ENCODE measurements around the gene NMRK1. TPM values are rescaled to one million over a fixed set of nuclear protein-coding genes. Genes with fewer than 3 reads are reported as not detected.

NMRK1 gene
- total RNA-seq, 1 donor from 2014 or later, result 8.8 TPM

DNA sequence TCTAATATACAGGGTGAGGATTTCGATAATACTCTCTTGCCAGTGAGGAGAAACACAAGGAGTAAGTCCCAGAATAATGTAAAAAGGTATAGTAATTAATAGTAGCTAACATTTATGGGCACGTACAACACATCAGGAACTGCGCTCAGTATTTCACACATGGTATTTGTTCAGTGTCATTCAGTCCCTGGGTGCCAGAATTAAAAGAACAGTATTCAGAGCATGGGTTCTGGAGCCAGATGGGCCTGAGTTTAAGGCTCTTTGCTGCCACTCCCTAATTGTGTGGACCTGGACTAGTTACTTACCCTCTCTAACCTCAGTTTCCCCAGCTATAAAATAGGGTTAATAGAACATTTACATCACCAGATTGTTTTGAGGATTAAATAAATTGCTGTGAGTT, 16.7 kb upstream of the NMRK1 start:
- Mint-ChIP-seq H3K9me3 (no peaks in the 10 kb centered on the region), H3K4me1 (peaks cover 35% of the 10 kb centered on the region), H3K27me3 (no peaks in the 10 kb centered on the region), H3K4me3 (no peak overlapping the region), H3K27ac (no peak overlapping the region), H3K36me3 (ENCODE audit: low read depth) (peaks cover 38% of the 10 kb centered on the region)
- intact Hi-C loops (cut with micrococcal nuclease), result no loop called here
- ChIA-PET CTCF (no interaction called here), POLR2A (no interaction called here)
- TF ChIP-seq, protein P1, sequence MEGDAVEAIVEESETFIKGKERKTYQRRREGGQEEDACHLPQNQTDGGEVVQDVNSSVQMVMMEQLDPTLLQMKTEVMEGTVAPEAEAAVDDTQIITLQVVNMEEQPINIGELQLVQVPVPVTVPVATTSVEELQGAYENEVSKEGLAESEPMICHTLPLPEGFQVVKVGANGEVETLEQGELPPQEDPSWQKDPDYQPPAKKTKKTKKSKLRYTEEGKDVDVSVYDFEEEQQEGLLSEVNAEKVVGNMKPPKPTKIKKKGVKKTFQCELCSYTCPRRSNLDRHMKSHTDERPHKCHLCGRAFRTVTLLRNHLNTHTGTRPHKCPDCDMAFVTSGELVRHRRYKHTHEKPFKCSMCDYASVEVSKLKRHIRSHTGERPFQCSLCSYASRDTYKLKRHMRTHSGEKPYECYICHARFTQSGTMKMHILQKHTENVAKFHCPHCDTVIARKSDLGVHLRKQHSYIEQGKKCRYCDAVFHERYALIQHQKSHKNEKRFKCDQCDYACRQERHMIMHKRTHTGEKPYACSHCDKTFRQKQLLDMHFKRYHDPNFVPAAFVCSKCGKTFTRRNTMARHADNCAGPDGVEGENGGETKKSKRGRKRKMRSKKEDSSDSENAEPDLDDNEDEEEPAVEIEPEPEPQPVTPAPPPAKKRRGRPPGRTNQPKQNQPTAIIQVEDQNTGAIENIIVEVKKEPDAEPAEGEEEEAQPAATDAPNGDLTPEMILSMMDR (IDR thresholded peaks at IDR 0.05), result no peak
- DNase-seq (no peak), ATAC-seq (ENCODE audit: low read depth) (no peak)

DNA sequence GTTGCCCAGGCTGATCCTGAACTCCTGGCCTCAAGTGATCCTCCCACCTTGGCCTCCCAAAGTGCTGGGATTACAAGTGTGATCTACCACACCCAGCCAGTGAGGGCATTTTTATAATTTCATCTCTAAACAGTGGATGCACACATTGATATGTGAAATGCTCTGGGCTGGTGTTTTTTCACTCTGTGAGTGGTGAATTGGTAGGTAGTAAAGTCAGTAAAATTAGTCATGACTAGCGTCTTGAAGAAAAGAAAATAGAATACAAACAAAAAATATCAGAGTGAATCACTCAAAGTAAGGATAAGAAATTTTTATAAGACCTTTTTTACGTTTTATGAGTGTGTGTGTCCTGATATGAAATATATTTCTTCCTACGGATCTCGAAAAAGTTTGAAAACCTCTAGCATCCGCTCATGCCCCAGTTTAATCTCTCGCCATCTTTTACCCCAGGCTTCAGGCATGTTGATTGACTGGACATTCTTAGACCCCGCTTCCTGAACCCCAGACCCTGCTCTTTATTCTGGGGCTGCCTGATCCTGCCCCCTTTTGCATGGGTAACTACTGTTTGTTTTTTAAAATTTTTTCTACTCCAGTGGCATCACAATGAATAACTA, 14.3 kb upstream of the NMRK1 start:
- H3K4me3 Mint-ChIP-seq, result no peak overlapping the region
- ATAC-seq (ENCODE audit: low read depth), result no peak
- TF ChIP-seq, protein P1 (IDR thresholded peaks at IDR 0.05), result no peak
- peaks cover 32% of the 10 kb centered on the region for H3K4me1 Mint-ChIP-seq
- intact Hi-C loops (cut with micrococcal nuclease), result no loop called here
- no peak for DNase-seq
- CTCF ChIA-PET, result no interaction called here
- H3K9me3 Mint-ChIP-seq, result no peaks in the 10 kb centered on the region
- H3K27ac Mint-ChIP-seq, result no peak overlapping the region
- H3K27me3 Mint-ChIP-seq, result no peaks in the 10 kb centered on the region
- POLR2A ChIA-PET, result no interaction called here
- H3K36me3 Mint-ChIP-seq (ENCODE audit: low read depth), result peaks cover 44% of the 10 kb centered on the region

DNA sequence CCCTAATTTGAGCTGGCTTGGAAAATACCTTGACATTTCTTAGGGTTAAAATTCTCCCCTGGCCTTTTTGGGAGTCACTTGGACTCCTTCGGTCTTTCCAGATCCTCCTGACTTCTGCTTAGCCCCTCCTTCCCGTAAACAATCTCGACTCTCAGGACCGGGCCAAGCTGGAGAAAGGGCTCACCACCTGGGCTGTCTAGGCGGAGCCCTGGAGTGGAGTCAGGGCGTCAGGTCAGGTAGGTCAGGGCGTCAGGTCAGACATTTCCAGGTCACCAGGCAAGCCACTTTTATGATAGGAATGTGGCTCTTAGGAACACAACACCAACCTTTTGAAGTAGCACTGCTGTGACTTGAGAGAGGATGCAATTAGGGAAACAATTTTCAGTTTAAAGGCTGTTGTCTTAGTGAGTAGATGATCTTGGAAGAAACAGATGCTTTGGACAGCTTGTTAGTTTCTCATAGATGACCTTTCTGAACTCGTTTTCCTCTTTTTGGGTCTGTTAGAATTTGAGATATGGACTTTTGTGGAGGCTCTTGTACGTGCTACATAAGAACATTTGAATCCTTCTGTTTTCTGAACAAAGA, 13.1 kb upstream of the NMRK1 start:
- Mint-ChIP-seq H3K27ac (peak overlapping the region; percentile 16), H3K4me3 (no peak overlapping the region), H3K27me3 (no peaks in the 10 kb centered on the region), H3K4me1 (peaks cover 41% of the 10 kb centered on the region), H3K9me3 (no peaks in the 10 kb centered on the region), H3K36me3 (ENCODE audit: low read depth) (peaks cover 49% of the 10 kb centered on the region)
- ChIA-PET CTCF (no interaction called here), POLR2A (no interaction called here)
- intact Hi-C loops (cut with micrococcal nuclease), result no loop called here
- ATAC-seq (ENCODE audit: low read depth) (no peak), DNase-seq (no peak)
- TF ChIP-seq, protein P1 (IDR thresholded peaks at IDR 0.05), result no peak

DNA sequence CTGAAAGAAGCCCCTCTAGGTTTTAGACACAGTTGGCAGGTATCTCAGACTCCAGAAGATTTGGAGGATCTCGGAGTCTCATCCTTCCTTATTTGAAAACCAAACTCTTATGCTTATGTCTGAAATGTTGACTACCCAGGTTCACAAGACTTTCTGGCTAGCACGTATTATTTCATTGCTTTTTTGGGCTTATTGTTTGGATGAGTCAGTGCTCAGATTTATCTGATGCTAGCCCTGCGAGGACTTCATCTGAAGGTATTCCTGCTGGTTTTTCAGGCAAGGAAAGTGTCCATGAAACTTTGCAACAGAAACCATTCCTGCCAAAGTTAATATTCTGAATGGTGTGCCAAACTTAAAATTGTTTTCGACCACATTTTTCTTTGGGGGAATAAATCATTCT, 8.8 kb upstream of the NMRK1 start:
- Mint-ChIP-seq H3K4me3 (no peak overlapping the region), H3K27ac (no peak overlapping the region), H3K36me3 (ENCODE audit: low read depth) (peaks cover 34% of the 10 kb centered on the region), H3K9me3 (no peaks in the 10 kb centered on the region), H3K27me3 (no peaks in the 10 kb centered on the region), H3K4me1 (peaks cover 56% of the 10 kb centered on the region)
- DNase-seq, result no peak
- CTCF ChIA-PET, result no interaction called here
- TF ChIP-seq, protein P1 (IDR thresholded peaks at IDR 0.05), result no peak
- intact Hi-C loops (cut with micrococcal nuclease), result loop anchor here (2.0 kb wide), 1 partner anchor 14 kb away; no protein-coding TSS in a partner anchor
- no peak for ATAC-seq (ENCODE audit: low read depth)
- POLR2A ChIA-PET, result no interaction called here

DNA sequence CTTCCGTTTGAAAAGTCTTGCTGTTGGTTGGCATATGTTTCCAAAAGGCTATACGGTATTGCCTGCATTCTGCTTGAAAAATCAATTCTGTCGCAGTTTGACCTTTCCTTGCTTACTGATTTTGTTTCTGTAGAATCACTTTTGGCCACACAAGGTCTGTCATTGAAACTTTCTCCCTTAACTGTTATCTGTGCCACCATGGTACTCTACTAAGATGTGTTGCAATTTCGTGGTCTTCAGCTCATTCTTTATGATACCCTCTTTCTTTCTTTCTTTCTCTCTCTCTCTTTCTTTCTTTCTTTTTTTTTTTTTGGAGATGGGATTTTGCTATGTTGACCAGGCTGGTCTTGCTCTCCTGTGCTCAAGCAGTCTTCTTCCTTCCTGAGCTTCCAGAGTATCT, 4.8 kb upstream of the NMRK1 start:
- POLR2A ChIA-PET, result interaction anchor here (1.4 kb wide), 1 partner anchor 64 kb away, joined by 3 read pairs; the partner anchor contains the start of gene CARNMT1

More for the DNA sequence above, 4.8 kb upstream of the NMRK1 start:
- Mint-ChIP-seq H3K27me3 (no peaks in the 10 kb centered on the region), H3K4me3 (no peak overlapping the region), H3K4me1 (peaks cover 74% of the 10 kb centered on the region), H3K9me3 (no peaks in the 10 kb centered on the region), H3K36me3 (ENCODE audit: low read depth) (peaks cover 32% of the 10 kb centered on the region), H3K27ac (no peak overlapping the region)
- TF ChIP-seq, protein P1 (IDR thresholded peaks at IDR 0.05), result no peak
- no peak for ATAC-seq (ENCODE audit: low read depth)
- CTCF ChIA-PET, result no interaction called here
- no peak for DNase-seq
- intact Hi-C loops (cut with micrococcal nuclease), result no loop called here
